Islet of Langerhans (tissue), 1 donor: Measurements from ENCODE around the gene NXPE3.

ENCODE experiments used
- FAIRE-seq: peaks from one replicate; lab custom pipeline; 2011; peaks lifted over from hg19 to GRCh38; lab: Jason Lieb, UNC

NXPE3 gene

DNA sequence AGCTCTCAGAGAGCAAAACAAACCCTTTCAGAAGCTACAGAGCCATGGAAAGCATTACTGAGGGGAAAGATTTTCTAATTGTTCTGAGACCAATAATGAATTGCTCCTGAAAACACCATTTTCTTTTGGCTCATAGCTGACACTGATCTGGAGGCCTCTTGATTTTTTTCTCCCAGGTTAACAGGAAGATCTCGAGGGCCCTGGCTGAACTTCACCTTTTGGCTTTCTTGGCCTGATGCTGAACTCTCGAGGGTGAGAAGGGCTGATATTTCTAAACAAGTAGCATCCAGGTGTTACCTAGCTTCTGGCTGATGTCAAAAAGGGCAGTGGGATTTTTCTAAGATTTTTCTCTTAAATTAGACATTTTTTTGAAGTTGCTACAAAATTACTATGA lies 50.4 kb downstream of the NXPE3 start:
- FAIRE-seq: peak; percentile 13

DNA sequence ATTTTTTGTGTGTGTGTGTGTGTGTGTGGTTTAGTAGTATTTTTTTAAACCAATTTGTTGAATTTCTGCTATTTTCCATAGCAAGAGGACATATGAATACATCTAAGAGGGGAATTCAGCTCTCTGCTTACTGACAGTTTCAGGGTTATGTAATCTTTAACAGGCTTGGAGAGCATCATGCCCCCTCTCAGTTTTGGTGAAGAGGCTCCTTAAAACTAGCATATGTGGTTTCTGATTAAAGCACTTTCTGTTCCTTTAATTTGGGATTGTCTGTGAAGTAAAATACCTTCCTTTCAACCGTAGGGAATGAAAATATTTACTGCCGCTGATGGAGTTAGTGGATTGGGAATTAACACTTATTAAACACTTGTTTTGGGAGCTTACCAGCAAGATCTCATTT lies 50.9 kb downstream of the NXPE3 start:
- no peak for FAIRE-seq

DNA sequence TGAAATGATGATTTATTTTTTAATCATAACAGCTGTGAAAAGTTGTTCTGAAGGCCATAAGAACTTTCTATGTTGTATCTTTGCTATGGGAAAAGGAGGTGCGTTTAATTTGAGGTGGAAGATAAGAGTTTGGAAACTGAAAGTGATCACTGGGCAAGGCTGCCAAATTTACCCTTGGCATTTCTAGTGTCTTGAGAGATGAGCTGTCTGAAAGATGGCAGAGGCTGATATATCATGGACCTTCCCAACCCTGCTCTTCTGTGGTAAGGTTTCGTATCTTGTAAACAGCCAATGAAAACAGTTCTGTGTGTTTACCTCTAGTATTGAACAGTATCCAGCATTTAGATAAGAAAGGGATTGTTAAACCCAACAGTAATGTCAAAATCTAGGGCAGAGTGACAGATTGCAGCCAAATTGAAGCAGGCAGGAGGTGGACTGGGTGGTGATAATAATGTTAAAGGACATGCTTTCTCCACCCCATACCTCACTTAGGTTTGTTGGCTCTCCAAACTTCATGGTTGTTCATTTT lies 54.5 kb downstream of the NXPE3 start:
- FAIRE-seq: no peak

DNA sequence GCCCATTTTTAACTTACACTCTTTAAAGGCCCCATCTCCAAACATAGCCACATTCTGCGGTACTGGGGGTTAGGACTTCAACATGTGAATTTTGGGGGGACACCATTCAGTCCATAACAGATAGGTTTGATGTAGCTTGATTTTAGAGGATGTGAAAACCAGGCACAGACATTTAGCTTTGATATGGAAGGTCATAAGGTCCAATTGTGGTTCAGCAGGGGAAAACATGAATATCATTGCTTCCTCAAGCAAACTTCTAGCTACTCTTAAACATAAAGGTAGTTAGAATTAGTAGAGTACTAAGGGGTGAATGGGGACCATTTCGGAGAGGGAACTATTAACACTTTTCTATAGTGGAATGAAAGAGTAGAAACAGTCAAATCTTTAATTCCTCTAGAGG lies 56.7 kb downstream of the NXPE3 start:
- FAIRE-seq: no peak

DNA sequence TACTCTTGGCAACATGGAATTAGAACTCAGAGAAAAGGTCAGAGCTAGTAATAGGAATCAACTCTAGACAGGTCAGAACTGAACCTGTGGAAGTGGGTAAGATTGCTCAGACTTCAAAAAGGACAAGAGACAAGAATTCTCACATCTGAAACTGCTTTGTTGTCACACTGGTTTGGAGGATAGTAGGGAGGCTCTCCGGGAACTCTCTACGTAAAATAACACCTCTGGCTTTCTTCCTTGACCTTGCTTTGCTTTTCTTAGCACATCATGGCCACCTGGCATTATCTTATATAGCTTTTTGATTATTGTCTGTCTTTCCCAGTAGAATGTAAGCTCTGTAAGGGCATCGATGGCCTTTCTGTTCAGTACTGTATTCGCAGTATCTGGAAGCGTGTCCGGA lies 57.1 kb downstream of the NXPE3 start:
- no peak for FAIRE-seq

DNA sequence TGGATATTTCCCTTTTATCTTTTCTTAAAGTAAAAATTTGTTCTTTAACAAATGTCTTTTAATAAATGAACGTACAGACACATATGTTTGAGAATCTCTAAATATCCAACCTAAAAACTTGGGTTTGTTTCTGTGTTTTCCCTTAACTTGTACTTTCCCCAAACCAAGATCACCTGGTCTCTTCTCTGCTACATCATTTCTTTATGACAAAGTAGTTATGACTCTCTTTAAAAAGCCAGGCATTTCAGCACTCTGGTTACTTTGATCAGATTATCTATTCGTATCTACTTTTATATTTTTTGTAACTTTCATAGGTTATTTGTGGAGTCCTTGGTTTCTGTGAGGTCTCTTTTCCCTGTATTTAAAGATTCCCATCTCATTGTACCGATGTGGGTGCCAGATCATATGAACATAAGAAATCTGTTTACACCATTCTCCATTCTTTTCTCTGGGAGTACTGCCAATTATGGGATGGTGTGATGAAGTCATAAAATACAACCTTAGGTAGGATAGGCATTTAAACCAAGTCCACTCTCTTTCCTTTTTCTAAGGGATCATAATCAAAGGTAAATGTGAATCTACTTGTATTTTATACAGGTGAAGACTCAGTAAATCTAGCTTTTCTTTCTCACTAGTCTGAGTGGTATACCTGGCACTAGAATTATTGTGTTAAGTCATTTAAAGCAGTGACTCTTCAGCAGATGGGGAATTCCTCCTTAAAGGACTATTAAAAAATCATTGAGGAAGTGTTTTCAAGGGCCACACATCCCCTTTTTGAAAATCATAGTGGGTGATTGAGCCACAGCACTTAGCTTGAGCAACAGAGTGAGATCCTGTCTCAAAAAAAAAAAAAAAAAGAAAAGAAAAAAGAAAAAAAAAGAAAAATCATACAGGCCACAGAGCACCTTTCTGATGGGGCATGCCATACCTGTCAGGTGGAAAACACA lies 57.9 kb downstream of the NXPE3 start:
- peak; percentile 79 for FAIRE-seq

DNA sequence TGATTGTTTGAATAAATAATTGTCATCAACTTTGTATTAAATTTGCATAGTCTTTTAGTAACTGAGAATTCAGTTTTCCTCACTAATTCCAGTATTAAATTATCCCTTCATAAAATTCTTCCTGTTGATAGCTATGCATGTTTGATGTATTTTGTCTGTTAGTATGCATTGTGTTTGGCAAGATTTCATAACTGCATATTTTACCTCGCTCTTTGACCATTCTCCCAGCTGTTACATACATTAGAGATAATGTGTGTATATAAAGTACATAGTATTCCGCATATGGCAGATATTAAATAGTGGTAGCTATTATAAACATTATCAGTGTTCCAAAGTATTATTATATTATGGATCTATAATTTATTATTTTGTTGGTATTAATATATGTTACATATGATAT lies 59.7 kb downstream of the NXPE3 start:
- FAIRE-seq: peak; percentile 33

DNA sequence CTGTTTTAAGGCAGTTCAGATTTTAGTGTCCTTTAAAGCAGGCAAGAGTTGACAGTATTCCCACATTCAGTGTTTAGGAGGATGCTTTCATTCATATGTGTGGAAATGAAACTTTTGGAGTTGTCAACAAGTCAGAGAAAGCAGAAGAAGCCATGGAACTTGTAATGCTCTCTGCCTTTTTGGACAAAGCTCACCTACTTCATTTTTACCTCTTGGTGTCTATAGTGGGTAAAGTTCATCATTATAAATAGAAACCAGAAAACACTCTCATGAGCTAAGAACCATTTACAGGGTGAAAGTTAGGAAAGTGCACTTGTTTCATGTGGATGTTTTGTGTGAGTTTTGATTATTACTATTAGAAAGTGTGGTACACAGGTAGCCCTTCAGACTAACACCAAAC lies 61.1 kb downstream of the NXPE3 start:
- FAIRE-seq: no peak

DNA sequence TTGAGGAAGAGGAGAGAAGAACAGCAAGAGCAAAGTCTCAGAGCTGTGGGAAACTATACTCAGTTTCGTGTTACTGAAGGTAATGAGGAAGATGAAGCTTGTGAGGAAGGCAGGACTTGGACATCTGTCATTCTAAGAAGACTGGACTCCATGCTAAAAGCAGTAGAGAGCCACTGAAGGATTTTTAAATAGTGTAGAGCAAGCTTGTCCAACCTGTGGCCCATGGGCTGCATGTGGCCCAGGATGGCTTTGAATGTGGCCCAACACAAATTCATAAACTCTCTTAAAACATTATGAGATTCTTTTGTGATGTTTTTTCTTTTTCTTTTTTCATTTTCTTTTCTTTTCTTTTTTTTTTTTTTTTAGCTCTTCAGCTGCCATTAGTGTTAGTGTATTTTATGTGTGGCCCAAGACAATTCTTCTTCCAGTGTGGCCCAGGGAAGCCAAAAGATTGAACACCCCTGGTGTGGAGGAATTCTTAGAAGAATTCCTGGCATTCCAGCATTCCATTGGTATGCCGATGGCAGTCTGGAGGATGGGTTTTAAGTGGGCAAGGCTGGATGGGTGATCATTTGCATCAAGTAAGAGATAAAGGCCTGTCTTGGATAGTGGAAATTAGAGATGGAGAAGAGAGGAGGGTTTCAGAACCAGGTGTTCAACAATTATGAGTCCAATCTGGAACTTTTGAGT lies 63.4 kb downstream of the NXPE3 start:
- FAIRE-seq: no peak

DNA sequence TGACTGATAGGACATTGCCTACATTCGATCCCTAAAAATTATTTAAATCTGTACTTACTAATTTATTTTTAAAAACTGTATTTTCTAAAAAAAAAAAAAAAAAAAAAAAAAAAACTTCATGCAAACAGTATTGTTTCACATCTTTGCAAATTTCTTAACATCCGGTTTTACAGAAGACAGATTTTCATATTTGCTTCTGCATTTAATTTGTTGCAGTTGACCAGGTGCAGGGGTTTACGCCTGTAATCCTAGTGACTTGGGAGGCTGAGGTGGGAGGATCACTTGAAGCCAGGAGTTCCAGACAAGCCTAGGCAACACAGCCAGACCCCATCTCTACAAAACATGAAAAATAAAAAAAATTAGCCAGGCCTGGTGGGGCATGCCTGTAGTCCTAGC lies 63.9 kb downstream of the NXPE3 start:
- peak; percentile 79 for FAIRE-seq

DNA sequence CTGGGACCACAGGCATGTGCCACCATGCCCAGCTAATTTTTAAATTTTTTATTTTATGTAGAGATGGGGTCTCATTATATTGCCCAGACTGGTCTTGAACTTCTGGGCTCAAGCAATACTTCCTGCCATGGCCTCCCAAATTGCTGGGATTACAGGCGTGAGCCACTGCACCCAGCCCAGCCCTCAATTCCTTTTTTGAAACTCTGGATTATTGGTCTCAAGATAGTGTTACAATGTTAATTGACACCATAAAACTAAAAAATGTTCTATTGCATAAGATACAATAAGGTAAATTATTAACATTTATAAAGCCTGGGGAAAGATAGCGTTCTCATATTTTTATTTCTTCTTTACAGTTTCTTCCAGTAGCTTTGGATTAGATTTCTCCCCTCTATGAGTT lies 66.4 kb downstream of the NXPE3 start:
- no peak for FAIRE-seq

DNA sequence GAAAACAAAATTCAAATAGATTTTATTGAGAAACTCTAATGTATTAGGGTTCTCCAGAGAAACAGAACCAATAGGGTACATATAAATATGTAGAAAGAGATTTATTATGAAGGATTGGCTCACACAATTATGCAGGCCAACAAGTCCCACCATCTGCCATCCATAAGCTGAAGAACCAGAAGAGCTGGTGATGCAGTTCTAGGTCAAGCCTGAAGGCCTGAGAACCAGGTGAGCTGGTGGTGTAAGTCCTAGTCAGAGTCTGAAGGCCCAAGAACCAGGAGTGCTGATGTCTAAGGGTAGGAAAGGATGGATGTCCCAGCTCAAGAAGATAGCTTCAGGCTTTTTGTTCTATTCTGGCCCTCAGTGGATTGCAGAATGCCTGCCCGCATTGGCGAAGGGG lies 67.7 kb downstream of the NXPE3 start:
- FAIRE-seq: no peak

DNA sequence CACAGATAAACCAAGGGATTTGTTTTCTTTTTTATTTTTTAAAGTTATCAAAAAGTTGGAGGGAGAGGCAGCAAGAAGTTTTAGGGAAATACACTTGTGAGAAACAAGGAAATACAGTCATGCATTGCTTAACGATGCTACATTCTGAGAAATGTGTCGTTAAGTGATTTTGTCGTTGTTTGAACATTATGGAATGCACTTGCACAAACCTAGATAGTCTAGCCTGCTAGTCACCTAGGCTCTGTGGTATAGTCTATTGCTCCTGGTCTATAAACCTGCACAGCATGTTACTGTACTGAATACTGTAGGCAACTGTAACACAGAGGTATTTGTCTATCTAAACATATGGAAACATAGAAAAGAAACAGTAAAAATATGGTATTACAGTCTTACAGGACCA lies 68.3 kb downstream of the NXPE3 start:
- FAIRE-seq: no peak

DNA sequence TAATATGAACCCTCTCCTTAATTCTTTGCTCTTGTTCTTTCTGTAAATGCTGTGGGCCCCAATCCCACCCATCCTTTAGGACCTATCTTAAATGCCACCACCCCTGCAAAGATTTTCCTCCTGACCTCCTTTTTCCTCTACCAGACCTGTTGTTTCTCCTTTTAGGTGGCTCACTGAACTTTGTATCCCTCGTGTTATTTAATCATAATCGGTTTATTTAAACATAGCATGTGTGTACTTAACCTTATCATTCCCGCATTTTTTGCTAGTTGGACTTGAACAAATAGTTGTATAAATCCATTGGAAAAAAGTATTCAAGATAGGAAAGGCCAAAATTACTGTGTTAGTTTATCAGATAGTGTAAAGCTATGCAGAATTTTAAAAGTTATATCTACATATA lies 69.3 kb downstream of the NXPE3 start:
- no peak for FAIRE-seq

DNA sequence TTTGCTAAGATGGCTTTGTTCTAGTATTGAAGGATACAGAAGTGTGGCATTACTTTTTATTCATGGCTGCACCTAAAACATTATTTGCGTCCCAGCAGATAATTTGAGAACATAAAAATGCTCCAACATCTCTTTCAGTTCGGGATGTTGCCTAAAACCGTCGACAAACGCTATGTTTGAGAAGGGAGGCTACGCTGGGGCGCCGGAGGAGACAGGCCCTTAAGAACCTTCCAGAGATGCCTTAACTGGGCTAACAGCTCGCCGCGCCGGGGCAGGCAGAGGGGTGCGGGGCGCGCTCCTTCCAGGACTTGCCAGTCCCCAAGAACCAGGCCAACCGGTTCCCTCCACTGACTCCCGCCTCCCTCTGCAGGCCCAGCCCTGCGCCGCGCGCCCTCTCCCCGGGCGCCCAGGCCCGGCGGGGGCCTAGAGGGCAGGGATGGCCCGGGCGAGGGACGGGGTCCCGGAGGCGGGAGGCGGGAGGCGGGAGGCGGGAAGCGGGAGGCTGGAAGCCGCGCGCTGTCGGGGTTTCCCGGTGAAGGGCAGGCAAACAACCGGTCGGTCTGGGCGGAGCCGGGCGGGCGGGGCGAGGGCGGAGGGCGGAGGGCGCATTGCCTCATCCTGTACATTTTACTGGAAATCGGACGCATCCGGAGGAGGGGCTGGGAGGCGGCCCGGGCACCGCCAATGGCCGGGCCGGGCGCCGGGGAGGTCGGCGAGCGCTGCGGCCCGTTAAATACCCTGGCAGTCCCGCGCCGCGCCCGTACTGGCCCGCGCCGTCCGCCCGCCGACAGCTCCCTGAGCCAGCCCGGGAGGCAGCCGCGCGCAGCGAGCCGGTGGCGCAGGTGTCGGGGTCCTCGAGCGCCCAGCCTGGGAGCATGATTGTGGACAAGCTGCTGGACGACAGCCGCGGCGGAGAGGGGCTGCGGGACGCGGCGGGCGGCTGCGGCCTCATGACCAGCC lies 70.0 kb downstream of the NXPE3 start, which contains the start of gene NFKBIZ:
NFKBIZ (plus strand) TSS at position 761 of the 960 bp plus-strand sequence; CDS start at position 876, 115 bp downstream.
- peak; percentile 70 for FAIRE-seq

DNA sequence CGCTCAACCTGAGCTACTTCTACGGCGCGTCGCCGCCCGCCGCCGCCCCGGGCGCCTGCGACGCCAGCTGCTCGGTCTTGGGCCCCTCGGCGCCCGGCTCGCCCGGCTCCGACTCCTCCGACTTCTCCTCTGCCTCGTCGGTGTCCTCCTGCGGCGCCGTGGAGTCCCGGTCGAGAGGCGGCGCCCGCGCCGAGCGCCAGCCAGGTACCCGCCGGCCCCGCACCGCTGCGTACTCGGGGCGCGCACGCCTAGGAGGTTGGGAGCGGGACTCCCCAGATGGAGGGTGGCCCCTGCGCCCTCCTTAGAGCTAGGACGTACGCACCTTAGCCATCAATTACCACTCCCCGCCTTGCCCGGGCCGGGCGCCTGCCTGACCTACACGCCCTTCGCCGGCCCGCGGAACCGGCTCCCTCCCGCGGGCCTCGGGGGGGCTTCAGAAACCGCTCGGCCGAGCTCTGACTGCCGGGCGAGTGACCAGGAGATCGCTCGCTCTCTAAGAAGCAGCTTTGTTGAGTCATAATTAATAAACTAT lies 70.8 kb downstream of the NXPE3 start:
- no peak for FAIRE-seq

DNA sequence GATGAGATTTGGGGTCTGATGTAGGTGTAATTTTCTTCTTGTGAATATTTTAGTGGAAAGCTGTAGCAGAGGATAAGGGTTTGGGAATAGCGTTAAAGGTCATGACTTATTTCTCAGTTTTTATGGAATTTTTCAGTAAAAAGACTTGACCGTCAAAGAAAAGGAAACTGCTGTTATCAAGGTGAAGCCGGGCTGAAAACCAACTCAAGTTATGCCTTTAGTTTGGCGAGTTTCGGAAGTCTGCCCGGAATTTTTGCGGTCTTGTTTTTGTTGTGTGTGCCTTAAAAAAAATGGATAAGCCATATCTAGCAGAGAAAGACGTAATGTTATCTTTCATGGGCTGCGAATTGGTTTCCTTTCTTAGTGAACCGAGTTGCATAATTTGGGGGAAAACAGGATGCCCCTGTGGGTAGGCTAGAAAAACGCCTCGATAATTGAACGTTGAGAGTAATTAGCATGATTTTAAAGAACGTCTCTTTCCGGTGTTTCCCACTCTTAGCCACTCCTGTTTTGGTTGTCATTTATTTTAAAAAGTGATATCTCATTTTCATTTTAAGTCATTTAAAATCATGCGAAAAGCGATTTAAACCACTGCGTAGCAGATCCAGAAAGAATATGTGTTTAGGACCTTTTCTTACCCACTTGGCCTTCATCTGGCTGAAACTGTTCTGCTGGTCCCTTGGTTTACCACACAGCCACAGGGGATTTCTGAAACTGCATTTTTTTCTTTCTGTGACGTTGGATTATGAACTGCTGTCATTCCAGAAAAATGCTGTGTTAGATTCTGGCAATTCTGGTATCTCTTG lies 71.4 kb downstream of the NXPE3 start:
- FAIRE-seq: no peak

DNA sequence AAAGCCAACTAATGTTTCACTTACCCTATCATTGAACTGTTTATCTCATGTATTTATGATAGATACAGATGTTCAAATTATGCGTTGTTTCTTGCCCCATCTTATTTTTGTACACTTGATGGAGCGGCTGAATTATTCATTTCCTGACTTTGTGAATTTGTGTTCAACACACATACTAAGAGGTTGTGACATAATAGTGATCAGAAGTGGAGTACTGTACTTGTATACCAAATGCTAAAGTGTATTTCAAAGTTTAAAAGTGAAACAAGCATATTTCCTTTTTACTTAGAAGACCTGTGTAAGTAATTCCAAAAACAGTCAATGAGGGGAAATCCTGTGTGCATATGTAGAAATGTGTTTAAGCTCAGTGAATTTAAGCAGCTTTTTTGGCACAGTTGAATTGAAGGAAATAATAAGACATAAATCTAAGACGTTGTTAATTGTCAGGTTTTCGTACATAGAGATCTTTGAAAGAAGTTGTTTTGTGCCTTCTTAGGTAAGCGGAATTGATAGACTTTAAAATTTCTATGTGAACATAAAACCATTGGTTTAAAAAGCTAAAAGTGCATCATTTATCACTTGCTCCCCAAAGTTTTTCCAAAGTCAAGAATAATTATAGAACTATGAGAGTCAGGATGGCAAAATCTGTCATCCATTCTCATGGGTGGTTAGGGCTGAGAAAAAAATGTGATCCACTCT lies 72.2 kb downstream of the NXPE3 start:
- peak; percentile 88 for FAIRE-seq

DNA sequence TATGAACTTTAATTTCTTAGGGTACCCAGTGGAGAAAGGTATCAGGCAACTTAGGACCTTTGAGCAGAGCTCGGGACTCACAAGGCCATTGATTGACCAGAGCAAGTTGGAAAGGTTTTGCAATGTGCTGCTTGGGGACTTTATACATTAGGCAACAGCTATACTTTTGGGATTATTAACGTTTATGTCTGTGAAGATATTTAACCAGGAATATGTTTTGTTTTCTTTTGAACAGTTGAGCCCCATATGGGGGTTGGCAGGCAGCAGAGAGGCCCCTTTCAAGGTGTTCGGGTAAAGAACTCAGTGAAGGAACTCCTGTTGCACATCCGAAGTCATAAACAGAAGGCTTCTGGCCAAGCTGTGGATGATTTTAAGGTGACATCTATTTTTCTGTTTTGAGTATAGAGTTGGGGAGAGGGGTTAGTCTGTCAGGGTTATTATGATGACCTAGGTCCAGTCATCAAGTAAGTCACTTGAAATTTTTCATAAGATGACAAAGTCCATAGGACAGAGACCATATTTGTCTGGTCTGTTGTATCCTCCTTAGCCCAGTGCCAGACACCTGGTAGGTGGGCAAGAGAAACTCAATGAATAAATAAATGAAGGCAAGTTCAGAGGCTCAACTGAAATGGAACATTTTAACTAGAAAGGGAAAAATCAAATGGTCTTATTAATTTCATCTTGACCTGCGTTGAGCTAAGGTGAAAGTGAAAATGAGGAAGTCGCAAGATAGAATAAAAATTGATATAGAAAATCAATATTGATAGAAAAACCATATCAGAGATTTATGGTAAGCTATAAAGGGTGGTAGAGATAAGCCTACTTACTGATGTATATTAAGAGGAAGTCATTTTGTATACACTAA lies 73.1 kb downstream of the NXPE3 start:
- FAIRE-seq: no peak
